HG02840 (cell line): ENCODE measurements around the gene ARHGEF19.

Source experiments
- ATAC-seq: cut with Tn5 transposase; IDR thresholded peaks from one replicate; pipeline ENCODE4 v1.9.1; 2021; ENCODE audit warnings: mild to moderate bottlenecking, moderate library complexity, moderate number of reproducible peaks; ENCODE audit not compliant: unreplicated experiment, low FRiP score

Gene ARHGEF19

DNA sequence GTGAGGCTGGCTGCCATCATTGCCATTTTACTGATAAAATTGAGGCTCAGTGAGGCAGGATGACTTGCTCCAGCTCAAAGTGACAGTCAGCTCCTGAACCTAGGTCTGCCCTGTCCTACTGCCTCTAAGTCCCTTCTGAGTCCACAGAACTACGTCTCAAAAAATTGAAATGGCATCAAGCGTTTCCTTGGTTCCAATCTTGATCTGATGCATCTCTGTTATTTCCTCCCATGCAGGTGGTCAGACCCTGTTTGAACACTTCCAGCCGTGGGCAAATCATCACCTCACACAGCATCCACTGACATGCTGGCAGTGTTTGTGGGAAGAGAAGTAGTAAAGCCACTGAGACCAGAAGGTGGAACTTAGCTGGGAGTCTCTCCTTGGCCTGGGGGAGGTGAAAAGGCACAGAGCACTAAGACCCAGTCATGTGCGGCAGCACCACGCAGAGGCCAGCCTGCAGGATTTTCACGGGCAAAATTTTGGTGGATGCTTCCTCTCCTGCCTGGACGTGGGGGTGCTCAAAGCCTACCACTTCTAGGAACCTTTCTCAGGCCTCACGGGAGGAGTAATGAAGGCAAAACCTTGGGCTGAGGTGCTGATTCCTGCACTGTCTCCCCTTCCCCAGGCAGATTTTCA is 32.3 kb upstream of the ARHGEF19 start:
- ATAC-seq = no peak

DNA sequence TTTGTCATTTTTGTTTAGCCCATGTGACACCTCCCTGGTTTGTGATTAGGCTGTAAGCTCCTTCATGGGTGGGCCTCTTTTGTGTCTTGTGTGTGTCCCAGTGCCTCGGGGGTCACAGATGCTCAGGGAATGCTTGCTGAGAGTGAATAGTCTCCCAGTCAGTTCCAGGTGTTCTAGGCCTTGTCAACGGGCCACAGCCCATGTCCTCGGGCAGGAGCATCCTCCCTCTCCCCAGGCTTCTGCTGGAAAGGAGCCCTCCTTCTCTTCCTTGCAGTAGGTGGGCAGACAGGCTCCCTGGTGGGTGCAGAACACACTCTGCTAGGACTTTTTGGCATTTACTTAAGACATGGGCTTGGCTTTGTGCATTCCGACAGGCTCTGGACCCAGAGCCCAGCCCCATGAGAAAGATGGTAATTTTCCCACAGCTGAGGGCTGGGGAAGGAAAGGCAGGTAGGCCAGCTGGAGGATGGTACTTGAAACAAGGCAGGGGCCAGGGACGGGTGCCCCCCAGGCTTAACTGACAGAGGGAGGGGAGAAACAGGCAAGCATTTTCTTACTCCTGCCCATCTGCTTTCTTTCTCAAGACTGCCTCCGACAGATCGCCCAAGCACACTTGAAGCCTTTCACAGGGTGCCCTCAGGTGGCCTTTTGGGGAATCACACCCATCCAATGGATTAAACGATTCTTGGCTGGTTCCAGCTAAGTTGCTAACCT is 31.6 kb upstream of the ARHGEF19 start:
- no peak for ATAC-seq

DNA sequence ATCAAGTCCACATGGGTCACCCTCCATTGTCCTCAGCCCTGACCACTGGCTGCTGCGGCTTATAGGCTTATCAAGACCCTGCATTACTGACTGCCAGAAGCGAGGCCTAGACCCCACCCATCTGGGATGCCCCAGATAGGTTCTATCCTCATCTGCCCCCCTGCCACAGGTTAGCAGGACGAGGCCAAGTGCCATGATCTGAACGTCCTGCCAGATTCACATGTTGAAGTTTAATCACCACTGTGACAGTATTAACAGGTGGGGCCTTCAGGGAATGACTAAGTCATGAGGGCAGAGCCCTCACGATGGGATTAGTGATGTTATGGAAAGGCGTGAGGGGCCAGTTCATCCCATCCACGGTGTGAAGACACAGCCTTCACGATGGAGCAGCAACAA is 30.8 kb upstream of the ARHGEF19 start:
- no peak for ATAC-seq

DNA sequence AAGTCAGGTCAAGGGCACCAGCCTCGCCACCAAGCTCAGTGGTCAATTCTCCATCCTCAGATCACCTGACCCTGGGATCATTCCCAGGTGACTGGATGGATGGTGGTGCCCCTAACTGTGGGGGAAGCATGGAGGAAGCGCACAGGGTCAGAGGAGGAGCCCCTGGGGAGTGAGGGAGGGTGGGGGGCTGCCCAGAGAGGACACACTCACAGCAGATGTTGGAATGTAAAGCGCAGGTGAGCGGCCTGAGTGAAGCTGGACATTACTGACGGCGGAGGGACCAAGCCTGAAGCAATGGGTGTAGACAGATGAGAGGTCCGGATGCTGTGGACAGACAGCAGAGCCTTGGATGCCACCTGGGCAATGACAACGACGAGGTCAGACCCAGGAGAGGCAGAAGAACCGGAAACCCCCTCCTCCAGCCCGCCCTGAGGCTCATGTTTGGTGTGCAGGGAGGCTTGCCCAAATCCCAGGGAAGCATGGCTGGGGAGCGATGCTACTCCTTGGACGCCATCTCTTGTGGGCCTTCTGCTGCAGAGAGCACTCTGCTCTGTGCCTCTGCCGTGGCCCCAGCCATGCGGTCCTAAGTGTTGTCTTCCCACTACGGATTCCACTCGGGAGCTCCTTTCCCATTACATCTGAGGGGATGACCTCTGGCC is 30.2 kb upstream of the ARHGEF19 start:
- no peak for ATAC-seq

DNA sequence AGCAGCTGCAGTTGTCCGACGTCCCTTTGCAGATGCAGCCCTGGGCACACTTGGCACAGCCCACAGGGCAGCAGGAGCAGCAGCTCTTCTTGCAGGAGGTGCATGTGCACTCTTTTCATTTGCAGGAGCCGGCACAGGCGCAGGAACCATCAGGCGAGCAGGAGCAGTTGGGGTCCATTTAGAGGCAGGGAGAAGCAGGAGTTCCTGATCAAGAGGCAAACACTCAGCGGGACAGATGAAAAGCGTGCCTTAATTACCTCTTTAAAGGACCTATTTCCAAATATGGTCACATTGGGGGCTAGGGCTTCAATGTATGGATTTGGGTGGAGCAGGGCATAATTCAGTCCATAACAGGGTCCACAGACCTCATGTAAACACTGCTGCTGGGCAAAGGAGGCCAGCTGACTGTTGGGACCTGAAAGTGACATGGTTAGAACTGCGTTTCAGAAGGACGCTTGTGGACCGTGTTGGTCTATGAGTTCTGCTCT is 28.8 kb upstream of the ARHGEF19 start:
- ATAC-seq = no peak

DNA sequence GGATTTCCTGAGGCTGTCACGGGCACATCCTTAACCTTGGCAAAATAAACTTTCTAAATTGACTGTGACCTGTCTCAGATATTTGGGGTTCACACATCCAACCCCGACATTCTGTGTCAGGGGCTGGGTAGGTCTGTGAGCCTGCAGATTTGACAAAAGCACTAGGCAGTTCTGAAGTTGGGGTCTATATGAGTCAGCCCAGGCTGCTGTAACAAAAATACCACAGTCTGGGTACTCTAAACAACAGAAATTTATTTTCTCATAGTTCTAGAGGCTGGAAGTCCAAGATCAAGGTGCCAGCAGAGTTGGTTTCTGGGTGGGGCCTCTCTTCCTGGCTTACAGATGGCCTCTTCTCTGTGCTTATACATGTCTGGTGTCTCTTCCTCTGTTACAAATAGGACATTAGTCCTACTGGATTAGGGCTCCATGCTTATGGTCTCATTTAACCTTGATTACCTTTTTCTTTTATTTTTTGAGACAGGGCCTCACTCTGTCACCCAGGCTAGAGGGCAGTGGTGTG is 27.6 kb upstream of the ARHGEF19 start:
- ATAC-seq = no peak

DNA sequence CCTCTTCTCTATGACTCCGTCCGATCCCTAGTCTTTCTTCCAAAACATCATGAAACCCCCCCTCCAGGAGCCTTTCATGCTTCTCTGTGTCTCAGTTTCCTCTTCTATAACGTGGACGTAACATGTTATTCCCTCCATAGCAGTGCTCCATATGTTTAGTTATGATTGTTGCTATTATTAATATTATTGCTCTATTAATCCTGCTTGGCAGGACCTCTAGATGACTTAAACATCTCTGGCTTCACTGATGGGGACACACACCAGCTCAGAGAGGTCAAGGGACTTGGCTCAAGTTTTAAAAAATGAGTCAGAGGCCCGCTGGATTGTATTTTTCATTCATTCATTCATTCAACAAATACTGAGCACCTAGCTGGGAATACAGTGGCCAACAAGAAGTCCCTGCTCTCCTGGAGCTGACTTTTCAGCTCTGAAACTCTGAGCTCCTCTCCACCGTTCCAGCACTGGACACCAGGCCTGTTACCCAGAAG is 24.9 kb upstream of the ARHGEF19 start:
- ATAC-seq = peak; percentile 3

DNA sequence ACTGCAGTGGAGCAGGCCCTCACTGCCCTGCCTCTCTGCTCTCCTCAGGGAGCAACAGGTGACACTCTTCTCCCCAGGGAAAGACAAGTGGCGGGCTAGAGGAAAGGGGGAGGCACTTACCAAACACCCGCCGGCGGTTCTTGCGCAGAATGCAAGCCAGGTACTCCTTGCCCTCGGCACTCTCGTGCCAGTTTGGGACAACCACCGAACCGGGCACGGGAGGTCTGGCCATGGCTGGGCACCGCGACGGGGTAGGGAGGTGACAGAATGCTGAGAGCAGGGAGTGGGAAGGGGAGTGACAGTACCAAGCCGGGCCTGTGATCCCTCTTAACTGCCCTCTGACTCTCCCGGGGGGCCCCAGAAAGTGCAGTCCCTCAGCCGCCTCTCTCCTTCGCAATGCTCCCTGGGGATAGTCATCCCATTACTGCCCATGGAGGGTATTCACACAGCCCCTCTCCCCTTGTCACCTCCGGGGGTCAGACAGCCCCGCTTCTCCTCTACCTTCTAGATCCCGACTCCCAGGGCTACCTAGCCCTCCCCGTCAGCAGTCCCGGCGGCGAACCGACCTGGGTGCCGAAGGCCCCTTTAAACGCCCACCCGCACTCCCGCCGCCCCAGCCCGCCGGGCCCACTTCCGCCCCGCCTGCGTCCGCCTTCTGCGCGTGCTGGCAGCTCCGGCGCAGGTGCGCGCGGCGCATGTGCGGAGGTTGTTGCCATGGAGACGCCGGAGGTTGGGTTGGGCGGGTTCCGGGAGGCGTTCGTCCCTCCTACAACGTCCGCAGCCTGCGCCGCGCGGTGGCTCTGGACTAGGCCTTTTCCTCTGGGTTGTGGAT is 24.3 kb upstream of the ARHGEF19 start, which contains the start of gene CPLANE2:
Gene CPLANE2 (minus strand): TSS at position 673 of the 832 bp plus-strand sequence. CDS start 441 bp downstream, at position 232.
- peak; percentile 82 for ATAC-seq

DNA sequence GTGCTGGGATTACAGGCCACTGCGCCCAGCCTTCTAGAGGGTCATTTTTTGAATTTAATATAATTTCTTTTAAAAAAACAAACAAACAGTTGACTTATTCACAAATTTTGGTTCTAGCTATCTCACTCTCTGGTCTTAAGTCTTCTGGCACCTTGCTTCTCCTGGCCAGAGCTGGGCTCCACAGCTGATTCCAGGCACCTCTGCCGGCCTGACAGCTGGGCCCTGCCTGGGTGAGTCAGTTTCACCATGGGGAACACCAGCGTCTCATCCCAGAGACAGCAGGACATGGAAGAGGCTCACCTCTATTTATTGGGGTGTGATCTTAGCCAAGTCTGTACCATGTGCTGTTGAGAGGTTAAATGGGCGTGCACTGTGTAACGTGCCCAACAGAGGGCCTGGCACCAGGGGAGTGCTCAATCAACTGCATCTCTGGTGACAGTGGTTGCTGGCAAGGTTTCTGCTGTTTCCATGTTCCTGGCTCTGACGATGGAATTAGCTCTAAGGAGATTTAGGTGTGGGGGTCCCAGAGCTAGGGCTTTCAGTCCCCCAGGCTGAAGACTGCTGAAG is 23.6 kb upstream of the ARHGEF19 start:
- ATAC-seq = peak; percentile 27

DNA sequence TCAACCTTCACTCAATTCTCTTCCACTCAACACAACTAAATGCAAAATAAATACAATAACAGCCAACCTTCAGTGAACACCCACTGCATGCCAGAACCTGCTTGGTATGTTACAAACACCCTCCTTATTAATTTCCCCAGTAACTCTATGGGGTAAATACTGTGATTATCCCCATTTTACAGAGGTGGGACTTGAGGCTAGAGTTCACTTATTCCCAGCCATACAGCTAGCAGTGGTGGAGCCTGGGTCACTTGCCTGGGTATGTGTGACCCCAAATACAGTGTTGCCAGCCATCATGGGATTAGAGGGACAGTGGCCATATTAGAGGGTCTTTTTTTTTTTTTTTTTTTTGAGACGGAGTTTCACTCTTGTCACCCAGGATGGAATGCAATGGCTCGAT is 22.9 kb upstream of the ARHGEF19 start:
- ATAC-seq = no peak

DNA sequence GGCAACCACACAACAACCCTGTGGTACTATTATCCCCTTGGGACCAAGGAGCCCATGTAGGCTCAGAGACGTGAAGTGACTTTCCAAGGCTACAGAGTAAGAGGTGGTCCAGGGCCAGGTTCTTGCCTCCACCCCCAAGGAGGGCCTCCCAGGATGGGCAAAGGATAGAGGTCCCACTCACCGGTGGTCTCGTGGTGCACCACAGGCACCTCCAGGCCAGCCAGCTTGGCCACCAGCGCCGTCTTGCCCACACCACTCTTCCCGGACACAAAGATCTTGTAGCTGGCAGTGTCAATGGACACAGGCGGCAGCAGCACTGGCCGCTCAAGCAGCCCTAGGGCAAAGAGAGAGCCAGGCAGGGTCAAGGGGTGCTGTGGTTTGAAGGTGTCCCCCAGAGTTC is 21.0 kb upstream of the ARHGEF19 start:
- ATAC-seq = no peak

DNA sequence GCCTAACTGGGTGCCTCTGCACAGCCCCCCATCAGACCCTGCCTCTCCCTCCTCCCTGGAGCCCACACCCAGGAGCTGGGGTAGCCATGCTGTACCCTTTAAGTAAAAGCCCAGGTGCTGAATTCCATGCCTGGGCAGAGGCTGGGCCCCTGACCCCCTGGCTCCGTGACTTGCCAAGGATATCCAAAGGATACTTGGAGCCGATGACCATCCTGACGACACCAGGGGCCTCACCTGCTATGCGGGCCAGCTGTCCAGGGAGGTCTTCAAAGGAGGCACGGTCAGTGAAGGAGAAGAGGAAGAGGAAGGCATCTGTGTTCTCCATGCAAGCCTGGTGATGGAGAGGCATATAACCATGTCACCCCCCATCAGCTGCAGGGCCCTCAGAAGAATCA is 19.9 kb upstream of the ARHGEF19 start:
- no peak for ATAC-seq

DNA sequence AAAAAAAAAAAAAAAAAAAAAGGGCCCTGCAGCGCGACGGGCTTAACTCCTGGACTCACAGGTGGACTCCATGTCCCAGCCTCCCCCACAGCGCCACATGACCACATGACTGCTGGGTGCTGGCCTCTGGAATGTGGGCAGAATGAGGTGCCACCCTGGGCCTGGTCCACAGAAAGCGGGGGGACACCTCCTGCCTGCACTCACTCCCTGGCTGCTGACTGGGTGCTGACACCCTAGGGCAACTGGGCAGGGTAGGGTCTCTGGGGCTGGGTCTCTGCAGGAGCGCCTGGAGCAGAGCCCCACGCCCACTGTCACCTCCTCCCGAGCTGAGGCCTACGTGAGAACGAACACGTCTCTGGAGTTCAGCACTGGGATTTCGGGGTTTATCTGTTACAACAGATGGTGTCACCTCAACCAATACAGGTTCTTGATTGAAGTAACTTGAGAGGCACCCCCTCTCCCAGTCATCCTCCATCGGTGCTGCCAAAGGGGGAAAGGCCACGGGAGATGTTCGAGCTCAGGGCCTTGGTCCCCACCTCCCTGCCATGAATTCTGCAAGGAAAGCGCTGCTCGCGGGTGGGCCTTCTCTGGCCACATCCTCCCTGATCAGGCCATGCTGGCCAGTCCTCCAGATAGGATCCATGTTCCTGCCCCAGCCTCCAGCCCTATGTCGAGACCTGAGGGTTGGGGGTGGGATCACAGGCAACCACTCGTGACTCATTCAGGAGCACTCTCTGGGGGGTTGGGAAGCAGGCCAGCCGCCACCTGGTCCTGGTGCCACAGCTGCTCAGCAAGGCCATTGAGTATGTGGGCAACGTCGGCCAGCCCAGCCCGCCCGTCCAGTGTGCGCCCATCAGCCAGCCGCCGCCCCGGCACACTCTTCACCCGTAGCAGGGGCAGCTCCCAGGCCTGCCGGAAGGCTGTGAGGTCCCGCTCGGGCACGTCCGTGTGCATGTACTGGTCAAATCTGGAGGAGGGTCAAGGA is 19.2 kb upstream of the ARHGEF19 start:
- no peak for ATAC-seq

DNA sequence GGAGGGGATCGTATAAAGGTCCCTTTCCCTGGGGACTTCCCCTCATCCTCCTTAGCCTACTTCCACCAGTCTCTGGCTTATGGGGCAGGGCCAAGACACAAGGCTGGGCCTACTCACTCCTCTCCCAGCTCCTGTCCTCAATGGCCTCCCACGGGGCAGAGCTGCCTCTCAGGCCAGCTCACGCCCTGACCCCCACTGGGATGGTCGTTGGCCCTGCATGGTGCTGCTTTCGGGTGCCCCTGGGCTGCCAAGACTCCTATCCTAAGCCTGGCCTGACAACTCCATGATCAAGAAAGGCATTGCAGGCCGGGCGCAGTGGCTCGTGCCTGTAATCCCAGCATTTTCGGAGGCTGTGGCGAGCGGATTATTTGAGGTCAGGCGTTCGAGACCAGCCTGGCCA is 18.3 kb upstream of the ARHGEF19 start:
- ATAC-seq = no peak

DNA sequence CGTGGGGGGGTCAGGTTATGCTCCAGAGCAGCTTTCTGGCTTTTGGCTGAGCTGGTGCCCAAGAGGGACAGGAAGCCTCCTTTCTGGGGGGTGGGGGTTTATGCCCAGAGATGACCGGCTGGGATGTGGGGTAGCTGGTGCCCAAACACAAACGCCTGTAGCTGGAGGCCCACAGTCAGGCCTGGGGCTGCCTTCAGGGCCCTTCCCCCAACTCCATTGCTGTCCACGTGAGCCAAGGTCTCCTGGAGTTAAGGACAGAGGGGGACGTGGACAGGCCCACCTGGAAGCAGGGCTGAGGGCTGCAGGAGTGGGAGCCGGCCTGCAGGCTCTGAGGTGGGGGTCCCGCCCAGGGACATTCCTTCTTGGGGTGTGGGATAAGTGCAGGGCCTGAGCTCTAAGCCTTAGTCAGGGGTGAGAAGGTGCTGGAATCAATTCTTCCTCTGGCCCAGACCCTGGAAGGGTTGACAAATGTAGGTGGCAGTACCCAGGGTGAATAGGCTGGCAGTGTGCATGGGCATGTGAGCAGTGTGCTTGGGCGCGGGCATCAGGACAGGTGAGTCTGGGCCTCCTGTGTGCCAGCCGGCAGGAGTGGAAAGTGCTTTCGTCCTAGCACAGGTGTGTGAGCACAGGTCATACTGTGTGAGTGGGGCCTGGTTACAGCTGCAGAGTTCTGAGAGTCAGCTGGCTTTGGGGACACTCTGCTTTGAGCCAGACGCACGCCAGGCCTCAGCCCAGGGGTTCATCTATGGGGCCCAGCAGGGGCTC is 17.7 kb upstream of the ARHGEF19 start:
- no peak for ATAC-seq

DNA sequence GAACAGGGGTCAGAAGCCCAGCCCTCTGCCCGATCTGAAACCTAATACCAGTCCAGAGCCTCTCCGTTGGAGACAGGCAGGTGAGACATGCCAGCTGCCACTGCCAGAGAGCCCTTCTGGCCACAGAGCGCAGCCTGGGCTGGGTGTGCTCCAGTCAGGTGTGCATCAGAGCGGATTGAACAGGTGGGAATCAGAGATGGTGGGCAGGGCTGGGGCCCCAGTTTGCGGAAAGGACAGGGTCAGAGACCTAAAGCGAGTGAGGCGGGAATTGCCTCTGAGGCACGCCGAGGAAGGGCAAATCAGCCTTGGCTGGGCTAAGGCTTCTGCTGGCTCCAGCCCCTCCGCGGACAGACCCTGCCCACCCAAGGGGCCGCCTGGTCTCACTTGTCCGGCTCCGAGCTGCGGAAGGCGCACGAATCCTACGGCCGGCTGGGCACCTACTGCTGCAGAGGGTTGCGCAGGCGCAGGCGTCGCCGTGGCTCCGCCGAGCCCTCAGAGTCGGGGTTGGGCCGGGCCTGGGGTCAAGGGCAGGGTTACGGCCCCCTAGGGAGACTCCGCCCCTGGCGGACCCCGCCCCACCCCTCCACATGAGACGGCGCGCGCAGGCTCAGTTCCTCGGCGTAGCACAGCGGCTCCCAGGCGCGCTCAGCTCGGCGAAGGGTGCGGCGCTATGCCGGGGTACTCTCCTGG is 14.2 kb upstream of the ARHGEF19 start:
- ATAC-seq = no peak

DNA sequence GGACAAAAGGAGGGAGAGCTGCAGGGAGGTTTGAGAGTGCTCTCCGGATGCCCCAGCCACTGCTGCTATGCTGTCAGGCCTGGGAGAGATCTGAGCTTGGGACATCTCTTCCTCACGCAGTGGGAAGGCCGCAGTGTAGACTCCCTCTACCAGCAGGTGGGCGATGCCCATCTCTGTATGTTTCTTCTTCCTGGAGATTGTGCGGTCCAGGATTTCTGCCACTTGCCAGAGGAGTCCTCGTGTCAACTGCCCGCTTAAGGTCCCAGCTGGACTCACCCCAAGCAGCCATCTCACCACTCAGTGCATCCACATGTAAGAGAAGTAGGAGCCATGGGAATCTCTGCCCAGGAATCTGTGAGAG is 13.7 kb upstream of the ARHGEF19 start:
- ATAC-seq = no peak

DNA sequence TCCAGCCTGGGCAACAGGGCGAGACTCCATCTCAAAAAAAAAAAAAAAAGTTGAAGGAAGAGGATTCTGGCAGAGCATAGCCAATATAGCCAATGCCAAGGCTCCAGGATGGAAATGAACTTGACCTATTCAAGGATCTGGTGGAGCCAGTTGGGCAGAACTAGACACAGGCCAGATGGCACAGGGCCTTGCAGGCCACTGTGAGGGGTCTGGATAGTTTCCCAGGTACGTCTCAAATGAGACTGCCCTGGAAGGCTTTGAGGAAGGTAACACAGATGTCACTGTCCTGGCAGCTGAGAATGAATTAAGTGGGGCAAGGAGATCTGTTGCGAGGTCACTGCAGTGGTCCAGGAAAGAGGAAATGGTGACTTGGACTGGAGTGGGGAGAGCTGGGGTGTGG is 12.0 kb upstream of the ARHGEF19 start:
- ATAC-seq = no peak
